ENCODE data around the gene FTL. TPM values are rescaled to one million over a fixed set of nuclear protein-coding genes. Genes with fewer than 3 reads are reported as not detected.
"Not testable (repeated sequence)": the region's sequence is repeated elsewhere in the genome, so short reads cannot be mapped to it uniquely, and the experiment has no call there.

The FTL gene
- total RNA-seq, 4 donors from 2014 or later: 472 to 2,968 (median 1,570) TPM

DNA sequence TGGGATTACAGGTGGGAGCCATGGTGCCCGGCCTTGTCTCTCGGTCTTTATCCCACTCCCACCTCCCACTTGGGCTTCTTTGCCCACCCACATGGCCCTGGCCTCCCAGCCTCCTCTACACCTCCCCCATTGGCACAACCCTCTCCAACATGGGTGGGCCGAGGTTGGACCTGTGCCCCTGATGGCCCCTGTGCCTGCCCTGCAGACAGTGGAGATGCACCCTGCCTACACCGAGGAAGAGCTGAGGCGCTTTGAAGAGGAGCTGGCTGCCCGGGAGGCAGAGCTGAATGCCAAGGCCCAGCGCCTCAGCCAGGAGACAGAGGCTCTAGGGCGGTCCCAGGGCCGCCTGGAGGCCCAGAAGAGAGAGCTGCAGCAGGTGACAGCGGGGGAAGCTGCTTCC is 44.2 kb upstream of the FTL start:
- Histone ChIP-seq H3K27me3 (no peaks in the 10 kb centered on the region), H3K4me1 (no peaks in the 10 kb centered on the region), H3K9me3 (no peaks in the 10 kb centered on the region), H3K27ac (no peak overlapping the region), H3K4me3 (no peak overlapping the region), H3K36me3 (no peaks in the 10 kb centered on the region)
- no peak for DNase-seq
- no peak for TF ChIP-seq POLR2A (IDR thresholded peaks at IDR 0.05)
- TF ChIP-seq, protein P1, sequence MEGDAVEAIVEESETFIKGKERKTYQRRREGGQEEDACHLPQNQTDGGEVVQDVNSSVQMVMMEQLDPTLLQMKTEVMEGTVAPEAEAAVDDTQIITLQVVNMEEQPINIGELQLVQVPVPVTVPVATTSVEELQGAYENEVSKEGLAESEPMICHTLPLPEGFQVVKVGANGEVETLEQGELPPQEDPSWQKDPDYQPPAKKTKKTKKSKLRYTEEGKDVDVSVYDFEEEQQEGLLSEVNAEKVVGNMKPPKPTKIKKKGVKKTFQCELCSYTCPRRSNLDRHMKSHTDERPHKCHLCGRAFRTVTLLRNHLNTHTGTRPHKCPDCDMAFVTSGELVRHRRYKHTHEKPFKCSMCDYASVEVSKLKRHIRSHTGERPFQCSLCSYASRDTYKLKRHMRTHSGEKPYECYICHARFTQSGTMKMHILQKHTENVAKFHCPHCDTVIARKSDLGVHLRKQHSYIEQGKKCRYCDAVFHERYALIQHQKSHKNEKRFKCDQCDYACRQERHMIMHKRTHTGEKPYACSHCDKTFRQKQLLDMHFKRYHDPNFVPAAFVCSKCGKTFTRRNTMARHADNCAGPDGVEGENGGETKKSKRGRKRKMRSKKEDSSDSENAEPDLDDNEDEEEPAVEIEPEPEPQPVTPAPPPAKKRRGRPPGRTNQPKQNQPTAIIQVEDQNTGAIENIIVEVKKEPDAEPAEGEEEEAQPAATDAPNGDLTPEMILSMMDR (IDR thresholded peaks at IDR 0.05): no peak
- intact Hi-C loops (cut with DNase I; ENCODE audit: low total_unique reads): no loop called here

DNA sequence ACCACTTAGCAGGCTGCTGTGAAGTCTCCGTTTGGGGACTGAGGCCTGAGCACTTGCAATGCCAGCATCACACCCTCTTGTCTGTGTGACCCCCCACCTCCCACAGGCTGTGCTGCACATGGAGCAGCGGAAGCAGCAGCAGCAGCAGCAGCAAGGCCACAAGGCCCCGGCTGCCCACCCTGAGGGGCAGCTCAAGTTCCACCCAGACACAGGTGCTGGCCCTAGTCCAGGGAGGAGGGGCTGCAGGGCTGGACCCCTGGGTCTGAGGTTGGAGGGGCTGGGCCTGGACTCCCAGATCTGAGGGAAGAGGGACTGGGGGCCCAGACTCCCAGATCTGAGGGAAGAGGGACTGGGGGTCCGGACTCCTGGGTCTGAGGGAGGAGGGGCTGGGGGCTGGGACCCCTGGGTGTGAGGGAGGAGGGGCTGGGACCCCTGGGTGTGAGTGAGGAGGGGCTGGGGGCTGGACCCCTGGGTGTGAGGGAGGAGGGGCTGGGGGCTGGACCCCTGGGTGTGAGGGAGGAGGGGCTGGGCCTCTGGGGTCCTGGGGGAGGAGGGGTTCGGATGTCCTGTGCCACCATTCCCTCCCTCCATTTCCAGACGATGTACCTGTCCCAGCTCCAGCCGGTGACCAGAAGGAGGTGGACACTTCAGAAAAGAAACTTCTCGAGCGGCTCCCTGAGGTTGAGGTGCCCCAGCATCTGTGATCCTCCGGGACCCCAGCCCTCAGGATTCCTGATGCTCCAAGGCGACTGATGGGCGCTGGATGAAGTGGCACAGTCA is 43.2 kb upstream of the FTL start:
- H3K27ac ChIP-seq: no peak overlapping the region
- intact Hi-C loops (cut with DNase I; ENCODE audit: low total_unique reads): no loop called here
- no peak for DNase-seq
- H3K4me1 ChIP-seq: no peaks in the 10 kb centered on the region
- H3K9me3 ChIP-seq: no peaks in the 10 kb centered on the region
- H3K36me3 ChIP-seq: no peaks in the 10 kb centered on the region
- TF ChIP-seq, protein P1 (IDR thresholded peaks at IDR 0.05): no peak
- no peak for TF ChIP-seq POLR2A (IDR thresholded peaks at IDR 0.05)
- H3K4me3 ChIP-seq: no peak overlapping the region
- H3K27me3 ChIP-seq: no peaks in the 10 kb centered on the region

DNA sequence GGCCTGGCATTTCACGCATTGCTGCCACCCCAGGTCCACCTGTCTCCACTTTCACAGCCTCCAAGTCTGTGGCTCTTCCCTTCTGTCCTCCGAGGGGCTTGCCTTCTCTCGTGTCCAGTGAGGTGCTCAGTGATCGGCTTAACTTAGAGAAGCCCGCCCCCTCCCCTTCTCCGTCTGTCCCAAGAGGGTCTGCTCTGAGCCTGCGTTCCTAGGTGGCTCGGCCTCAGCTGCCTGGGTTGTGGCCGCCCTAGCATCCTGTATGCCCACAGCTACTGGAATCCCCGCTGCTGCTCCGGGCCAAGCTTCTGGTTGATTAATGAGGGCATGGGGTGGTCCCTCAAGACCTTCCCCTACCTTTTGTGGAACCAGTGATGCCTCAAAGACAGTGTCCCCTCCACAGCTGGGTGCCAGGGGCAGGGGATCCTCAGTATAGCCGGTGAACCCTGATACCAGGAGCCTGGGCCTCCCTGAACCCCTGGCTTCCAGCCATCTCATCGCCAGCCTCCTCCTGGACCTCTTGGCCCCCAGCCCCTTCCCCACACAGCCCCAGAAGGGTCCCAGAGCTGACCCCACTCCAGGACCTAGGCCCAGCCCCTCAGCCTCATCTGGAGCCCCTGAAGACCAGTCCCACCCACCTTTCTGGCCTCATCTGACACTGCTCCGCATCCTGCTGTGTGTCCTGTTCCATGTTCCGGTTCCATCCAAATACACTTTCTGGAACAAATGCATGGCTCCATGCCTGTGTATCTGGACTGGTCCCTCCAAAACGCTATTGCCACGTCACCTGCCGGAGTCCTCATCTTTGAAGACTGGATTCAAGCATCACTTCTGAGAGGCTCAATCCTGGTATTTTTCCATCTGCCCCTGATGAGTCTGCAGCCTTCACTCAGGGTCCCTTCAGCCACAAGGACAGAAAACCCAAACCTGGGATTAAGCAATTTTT is 42.3 kb upstream of the FTL start:
- DNase-seq: no peak
- Histone ChIP-seq H3K4me1 (no peaks in the 10 kb centered on the region), H3K27me3 (no peaks in the 10 kb centered on the region), H3K36me3 (no peaks in the 10 kb centered on the region), H3K9me3 (no peaks in the 10 kb centered on the region), H3K27ac (no peak overlapping the region), H3K4me3 (no peak overlapping the region)
- intact Hi-C loops (cut with DNase I; ENCODE audit: low total_unique reads): no loop called here
- TF ChIP-seq, protein P1 (IDR thresholded peaks at IDR 0.05): no peak
- TF ChIP-seq POLR2A (IDR thresholded peaks at IDR 0.05): no peak

DNA sequence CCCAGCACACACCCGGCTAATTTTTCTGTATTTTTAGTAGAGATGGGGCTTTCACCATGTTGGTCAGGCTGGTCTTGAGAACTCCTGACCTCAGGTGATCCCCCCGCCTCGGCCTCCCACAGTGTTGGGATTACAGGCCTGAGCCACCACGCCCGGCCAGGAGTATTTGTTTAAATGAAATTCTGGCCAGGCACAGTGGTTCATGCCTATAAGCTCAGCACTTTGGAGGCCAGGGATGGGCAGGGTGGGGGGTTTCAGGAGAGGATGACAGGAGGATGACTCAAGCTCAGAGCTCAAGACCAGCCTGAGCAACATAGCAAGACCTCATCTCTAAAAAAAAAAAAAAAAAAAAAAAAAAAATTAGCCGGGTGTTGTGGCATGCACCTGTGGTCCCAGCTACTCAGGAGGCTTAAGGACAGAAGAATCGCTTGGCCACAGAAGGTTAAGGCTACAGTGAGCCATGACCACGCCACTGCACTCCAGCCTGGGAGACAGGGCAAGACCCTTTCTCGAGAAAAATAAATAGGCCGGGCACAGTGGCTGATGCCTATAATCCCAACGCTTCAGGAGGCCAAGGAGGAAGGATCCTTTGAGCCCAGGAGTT is 39.8 kb upstream of the FTL start:
- Histone ChIP-seq H3K4me3 (no peak overlapping the region), H3K4me1 (no peaks in the 10 kb centered on the region), H3K27ac (no peak overlapping the region), H3K9me3 (no peaks in the 10 kb centered on the region), H3K27me3 (no peaks in the 10 kb centered on the region), H3K36me3 (no peaks in the 10 kb centered on the region)
- TF ChIP-seq POLR2A (IDR thresholded peaks at IDR 0.05): no peak
- TF ChIP-seq, protein P1 (IDR thresholded peaks at IDR 0.05): no peak
- DNase-seq: no peak
- intact Hi-C loops (cut with DNase I; ENCODE audit: low total_unique reads): no loop called here

DNA sequence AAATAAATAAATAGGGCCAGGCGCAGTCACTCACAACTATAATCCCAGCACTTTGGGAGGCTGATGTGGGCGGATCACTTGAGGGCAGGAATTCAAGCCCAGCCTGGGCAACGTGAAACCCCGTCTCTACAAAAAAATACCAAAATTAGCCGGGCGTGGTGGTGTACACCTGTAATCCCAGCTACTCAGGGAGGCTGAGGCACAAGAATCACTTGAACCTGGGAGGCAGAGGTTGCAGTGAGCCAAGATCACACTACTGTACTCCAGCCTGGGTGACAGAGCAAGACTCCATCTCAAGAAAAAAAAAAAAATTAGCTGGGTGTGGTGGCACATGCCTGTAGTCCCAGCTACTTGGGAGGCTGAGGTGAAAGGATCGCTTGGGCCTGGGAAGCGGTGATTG is 39.2 kb upstream of the FTL start:
- H3K36me3 ChIP-seq; H3K27me3 ChIP-seq; H3K4me3 ChIP-seq; H3K9me3 ChIP-seq; H3K27ac ChIP-seq; DNase-seq; H3K4me1 ChIP-seq; intact Hi-C loops (cut with DNase I; ENCODE audit: low total_unique reads): not testable (repeated sequence)

Data from uterus (tissue), 4 donors.